IMR-90 (cell line): ENCODE data around the gene RSAD1. TPM values are rescaled to one million over a fixed set of nuclear protein-coding genes. Genes with fewer than 3 reads are reported as not detected.

Experiments used
- ATAC-seq: fragments of 200-7000 bp; cut with Tn5 transposase; 2 replicates; pipeline ENCODE4 v1.9.1; 2020; ENCODE audit warnings: low read depth, mild to moderate bottlenecking, moderate library complexity
- BruUV-seq: library from RNA; stranded (reverse); fragments of 400-500 nt; replicated peaks from 2 replicates; lab custom pipeline; 2021; lab: Mats Ljungman, UMichigan
- CTCF ChIA-PET: fragments of 300-600 bp; formaldehyde crosslinking; extraction: SDS; loops from one replicate; lab custom pipeline; 2021; ENCODE audit warnings: antibody characterized with exemption; lab: Yijun Ruan, JAX
- POLR2A ChIA-PET: fragments of 300-600 bp; sonication (Branson Sonifier 250); formaldehyde crosslinking; loops from one replicate; lab custom pipeline; 2022; ENCODE audit warnings: antibody characterized with exemption; ENCODE audit not compliant: unreplicated experiment; lab: Charles Lee
- DNase-seq: peaks from one replicate; pipeline ENCODE4 v3.0.0; 2013
- H2AFZ ChIP-seq: replicated peaks from 2 replicates; pipeline ENCODE3; 2013; ENCODE audit warnings: low read length, mild to moderate bottlenecking; ENCODE audit not compliant: poor library complexity
- H2AK5ac ChIP-seq: 2 replicates; pipeline ENCODE4 v1.6.1; 2013; ENCODE audit warnings: low read depth, low read length, inconsistent platforms
- H2AK9ac ChIP-seq: replicated peaks from 2 replicates; pipeline ENCODE3; 2013; ENCODE audit warnings: mild to moderate bottlenecking, low read depth, low read length, moderate library complexity; ENCODE audit not compliant: poor library complexity
- H2BK120ac ChIP-seq: 2 replicates; pipeline ENCODE4 v1.6.1; 2013; ENCODE audit warnings: low read depth, low read length, inconsistent platforms
- H2BK15ac ChIP-seq: 3 replicates; pipeline ENCODE4 v1.6.1; 2013; ENCODE audit warnings: low read depth, low read length, inconsistent platforms
- H2BK20ac ChIP-seq: 2 replicates; pipeline ENCODE4 v1.6.1; 2013; ENCODE audit warnings: low read depth, mild to moderate bottlenecking, inconsistent platforms, low read length, moderate library complexity
- H2BK5ac ChIP-seq: 2 replicates; pipeline ENCODE4 v1.6.1; 2013; ENCODE audit warnings: mild to moderate bottlenecking, low read depth, low read length, inconsistent platforms; ENCODE audit not compliant: poor library complexity, severe bottlenecking
- H3K14ac ChIP-seq: replicated peaks from 2 replicates; pipeline ENCODE4 v1.6.1; 2013; ENCODE audit warnings: low read depth, low read length, inconsistent platforms
- H3K18ac ChIP-seq: 2 replicates; pipeline ENCODE4 v1.6.1; 2013; ENCODE audit warnings: low read depth, low read length, control low read depth
- H3K23ac ChIP-seq: 2 replicates; pipeline ENCODE4 v1.6.1; 2013; ENCODE audit warnings: low read depth, low read length, inconsistent platforms
- H3K27ac ChIP-seq: 2 replicates; pipeline ENCODE4 v1.5.1; 2013; ENCODE audit warnings: mild to moderate bottlenecking, control low read depth, low read length; ENCODE audit not compliant: insufficient read depth
- H3K27me3 ChIP-seq: 2 replicates; pipeline ENCODE4 v1.6.1; 2013; ENCODE audit warnings: low read length; ENCODE audit not compliant: control insufficient read depth, insufficient read depth
- H3K36me3 ChIP-seq: 2 replicates; pipeline ENCODE4 v1.6.1; 2013; ENCODE audit warnings: low read length, mixed read lengths; ENCODE audit not compliant: control insufficient read depth, insufficient read depth
- H3K4ac ChIP-seq: 2 replicates; pipeline ENCODE4 v1.6.1; 2013; ENCODE audit warnings: low read depth, low read length, inconsistent platforms
- H3K4me1 ChIP-seq: 2 replicates; pipeline ENCODE4 v1.6.1; 2013; ENCODE audit warnings: low read length, mixed read lengths; ENCODE audit not compliant: control insufficient read depth, insufficient read depth
- H3K4me2 ChIP-seq: 2 replicates; pipeline ENCODE4 v1.6.1; 2013; ENCODE audit warnings: low read depth, mild to moderate bottlenecking, control low read depth, low read length, moderate library complexity
- H3K4me3 ChIP-seq: 2 replicates; pipeline ENCODE4 v1.5.1; 2013; ENCODE audit warnings: low read depth, mild to moderate bottlenecking, control low read depth, low read length, moderate library complexity; ENCODE audit not compliant: insufficient read depth
- H3K56ac ChIP-seq: 2 replicates; pipeline ENCODE4 v1.6.1; 2013; ENCODE audit warnings: low read length, inconsistent platforms; ENCODE audit not compliant: insufficient read depth; ENCODE audit errors: extremely low read depth
- H3K79me1 ChIP-seq, 2 experiments: 2 replicates each; pipeline ENCODE4 v1.6.1; 2013; ENCODE audit warnings: low read length in 2 of 2, inconsistent platforms in 1 of 2, low read depth in 1 of 2
- H3K9ac ChIP-seq: 2 replicates; pipeline ENCODE4 v1.6.1; 2013; ENCODE audit warnings: low read depth, low read length, control low read depth
- H3K9me1 ChIP-seq: 2 replicates; pipeline ENCODE4 v1.6.1; 2013; ENCODE audit warnings: low read length, inconsistent platforms; ENCODE audit not compliant: insufficient read depth
- H3K9me3 ChIP-seq: 2 replicates; pipeline ENCODE4 v1.6.1; 2013; ENCODE audit warnings: low read length; ENCODE audit not compliant: control insufficient read depth, insufficient read depth
- H4K20me1 ChIP-seq: 2 replicates; pipeline ENCODE4 v1.6.1; 2013; ENCODE audit warnings: low read length, inconsistent platforms; ENCODE audit not compliant: insufficient read depth
- H4K5ac ChIP-seq: 2 replicates; pipeline ENCODE4 v1.6.1; 2013; ENCODE audit warnings: mild to moderate bottlenecking, low read depth, low read length, control low read depth
- H4K8ac ChIP-seq, 2 experiments: 2 replicates each; pipeline ENCODE4 v1.6.1; 2013; ENCODE audit warnings: low read depth in 2 of 2, low read length in 2 of 2, control low read depth in 1 of 2, inconsistent platforms in 1 of 2
- H4K91ac ChIP-seq: 2 replicates; pipeline ENCODE4 v1.6.1; 2013; ENCODE audit warnings: low read depth, low read length, inconsistent platforms; ENCODE audit not compliant: insufficient read depth
- BHLHE40 ChIP-seq: fragments of 150-350 bp; IDR thresholded peaks from 2 replicates; pipeline ENCODE4 v1.6.1; 2016; ENCODE audit warnings: mild to moderate bottlenecking, low read depth, low read length
- CHD1 ChIP-seq: IDR thresholded peaks from 2 replicates; pipeline ENCODE4 v1.6.1; 2012; ENCODE audit warnings: low read depth, low read length, improper control_type of control experiment
- CTCF ChIP-seq: conservative IDR thresholded peaks from 2 replicates; pipeline ENCODE4 v1.5.1; 2012; ENCODE audit warnings: mild to moderate bottlenecking, low read depth, low read length, improper control_type of control experiment
- FOS ChIP-seq: fragments of 150-350 bp; IDR thresholded peaks from 2 replicates; pipeline ENCODE4 v1.6.1; 2016; ENCODE audit warnings: low read depth, low read length
- MAFK ChIP-seq: IDR thresholded peaks from 2 replicates; pipeline ENCODE4 v1.6.1; 2012; ENCODE audit warnings: low read depth, low read length, improper control_type of control experiment
- MAZ ChIP-seq: IDR thresholded peaks from 2 replicates; pipeline ENCODE4 v1.6.1; 2012; ENCODE audit warnings: low read depth, mild to moderate bottlenecking, low read length, improper control_type of control experiment, moderate library complexity, borderline replicate concordance
- MXI1 ChIP-seq: IDR thresholded peaks from 2 replicates; pipeline ENCODE4 v1.6.1; 2012; ENCODE audit warnings: low read depth, mild to moderate bottlenecking, low read length, moderate library complexity, borderline replicate concordance
- POLR2A ChIP-seq: IDR thresholded peaks from 2 replicates; pipeline ENCODE4 v1.6.1; 2012; ENCODE audit warnings: mild to moderate bottlenecking, low read depth, low read length
- RAD21 ChIP-seq: IDR thresholded peaks from 2 replicates; pipeline ENCODE4 v1.6.1; 2012; ENCODE audit warnings: low read length, improper control_type of control experiment
- SMC3 ChIP-seq: fragments of 150-350 bp; IDR thresholded peaks from 2 replicates; pipeline ENCODE4 v1.6.1; 2016; ENCODE audit warnings: low read depth, mild to moderate bottlenecking, antibody characterized with exemption, low read length, moderate library complexity
- WGBS, 2 experiments: methylation state at CpG; one replicate each; pipeline versions ENCODE4 v1.1.5 to v1.1.7; 2013; ENCODE audit warnings: missing lambda C conversion rate in 2 of 2; ENCODE audit not compliant: insufficient read length in 1 of 2; ENCODE audit errors: extremely low coverage in 2 of 2; 5-methylcytosine and 5-hydroxymethylcytosine counted together
- dilution Hi-C: fragments of 300-500 bp; cut with HindIII; formaldehyde crosslinking; loops from one replicate; pipeline ENCODE4 v1.14.3; 2018; ENCODE audit warnings: low sequenced_read_pairs; ENCODE audit not compliant: unreplicated experiment
- in situ Hi-C: fragments of 300-500 bp; cut with MboI; formaldehyde crosslinking; loops from 3 replicates; pipeline ENCODE4 v1.14.3; 2019; ENCODE audit warnings: low sequenced_read_pairs, inconsistent platforms, mixed read lengths
- intact Hi-C: fragments of 100-400 bp; cut with micrococcal nuclease; formaldehyde crosslinking; loops from 2 replicates; pipeline ENCODE4 v1.10.0; 2022
- polyA plus RNA-seq, 3 experiments: library from polyadenylated mRNA; depleted of rRNA; stranded (reverse); fragments of >200 nt; gene quantifications; 2 replicates each; pipeline ENCODE4 v1.2.3, GENCODE V29; 2012; ENCODE audit warnings: low replicate concordance in 1 of 3
- total RNA-seq: library from RNA; depleted of rRNA; stranded (reverse); fragments of >200 nt; gene quantifications from 2 replicates; pipeline ENCODE4 v1.2.3, GENCODE V29; 2012

Gene RSAD1
- total and polyA plus RNA-seq, 2 of the 4 experiments (the other 2 are of a cell fraction): 10.8 to 19.2 TPM

- ChIA-PET POLR2A (no interaction called here), CTCF (interaction anchor here (0.6 kb wide), 1 partner anchor 15 kb away, joined by 3 read pairs; no protein-coding TSS in a partner anchor)
- in situ Hi-C loops: no loop called here
Observed at GRCh38 chr17:50498021-50498874, 19.6 kb downstream of the RSAD1 start.

More at GRCh38 chr17:50498021-50498874, 19.6 kb downstream of the RSAD1 start:
- no peak for DNase-seq
- no peaks in the 10 kb centered on the region for H3K36me3 ChIP-seq
- H3K4ac ChIP-seq: no peak overlapping the region
- H3K9me3 ChIP-seq: no peaks in the 10 kb centered on the region
- no peak overlapping the region for H2AK5ac ChIP-seq
- no peak overlapping the region for H3K23ac ChIP-seq
- no peaks in the 10 kb centered on the region; the same call in 1 of the 2 replicates for H3K9me1 ChIP-seq
- no peak overlapping the region for H3K27ac ChIP-seq
- H3K56ac ChIP-seq: no peak overlapping the region
- H2AK9ac ChIP-seq: no peak overlapping the region
- peak overlapping the region; percentile 32 for H2AFZ ChIP-seq
- dilution Hi-C loops (no loop called here), intact Hi-C loops (no loop called here)
- H2BK5ac ChIP-seq: no peak overlapping the region
- no peak overlapping the region for H2BK15ac ChIP-seq
- H4K20me1 ChIP-seq: no peaks in the 10 kb centered on the region
- no peak for ATAC-seq
- WGBS, 2 experiments: 100% methylated on average over 1 of the region's 7 CpGs; no CpG with 5 or more reads in 1 of the 2 experiments
- TF ChIP-seq RAD21 (no peak), SMC3 (no peak), MAZ (no peak), FOS (no peak), CTCF (no peak), POLR2A (no peak), MAFK (no peak), MXI1 (no peak), CHD1 (no peak), BHLHE40 (no peak)
- no peak overlapping the region for H4K8ac ChIP-seq
- H3K79me1 ChIP-seq: no peaks in the 10 kb centered on the region
- H4K91ac ChIP-seq: no peak overlapping the region
- no peaks in the 10 kb centered on the region; the same call in 1 of the 2 replicates for H3K27me3 ChIP-seq
- H3K4me2 ChIP-seq: no peak overlapping the region
- H2BK120ac ChIP-seq: no peak overlapping the region
- no peak overlapping the region for H3K9ac ChIP-seq
- H4K5ac ChIP-seq: no peak overlapping the region
- H3K4me3 ChIP-seq: no peak overlapping the region
- BruUV-seq: no TSS peak
- no peak overlapping the region for H3K14ac ChIP-seq
- H3K4me1 ChIP-seq: no peaks in the 10 kb centered on the region
- no peak overlapping the region for H3K18ac ChIP-seq
- no peak overlapping the region for H2BK20ac ChIP-seq
